H4 (cell line): ENCODE measurements around the gene GNG10. TPM values are rescaled to one million over a fixed set of nuclear protein-coding genes. Genes with fewer than 3 reads are reported as not detected.
A peak's percentile ranks its signal among the peaks of the same experiment; 100 is the strongest.
"Not testable (repeated sequence)": the region's sequence is repeated elsewhere in the genome, so short reads cannot be mapped to it uniquely, and the experiment has no call there.

Experiments used
- DNase-seq: peaks from one replicate; pipeline ENCODE4 v3.0.0-alpha.2; 2015; ENCODE audit warnings: low spot score
- total RNA-seq: library from RNA; depleted of rRNA; stranded (reverse); fragments of >200 nt; shearing (Covaris generic); gene quantifications from 2 replicates; pipeline ENCODE4 v1.2.3, GENCODE V29; 2014; rRNA removed

The GNG10 gene
- 134 and 146 TPM in 2 replicates for total RNA-seq

DNA sequence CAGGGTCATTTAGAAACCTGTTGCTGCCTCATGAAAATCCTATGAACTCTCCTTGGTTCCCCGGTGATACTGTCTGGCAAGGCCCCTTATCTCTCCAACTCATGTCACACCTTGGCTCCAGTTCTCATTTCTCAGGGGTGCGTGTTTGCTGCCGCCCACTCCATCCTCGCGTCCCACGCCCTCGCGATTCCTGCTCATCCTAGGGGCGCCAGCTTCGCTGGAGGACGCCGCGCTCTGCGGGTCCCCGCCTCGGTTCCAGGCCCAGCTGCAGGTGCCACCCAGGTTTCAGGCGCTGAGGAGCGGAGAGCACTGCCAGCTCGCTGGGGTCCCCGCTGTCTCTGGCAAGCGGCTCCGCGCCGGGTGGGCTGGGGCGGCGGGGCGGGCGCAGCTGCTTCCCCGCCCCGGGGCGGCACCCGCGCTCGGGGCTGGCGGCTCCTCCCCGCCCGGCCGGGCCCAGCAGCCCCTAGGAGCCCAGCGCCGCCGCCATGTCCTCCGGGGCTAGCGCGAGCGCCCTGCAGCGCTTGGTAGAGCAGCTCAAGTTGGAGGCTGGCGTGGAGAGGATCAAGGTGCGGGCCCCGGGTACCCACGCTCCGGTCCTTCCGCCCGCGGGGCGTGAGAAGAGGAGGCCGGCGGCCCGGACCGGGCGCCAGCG, at the start of gene GNG10:
TSS of gene GNG10 (plus strand) at position 456 of the 652 bp plus-strand sequence. CDS start at position 486, 30 bp downstream.
- no peak for DNase-seq

DNA sequence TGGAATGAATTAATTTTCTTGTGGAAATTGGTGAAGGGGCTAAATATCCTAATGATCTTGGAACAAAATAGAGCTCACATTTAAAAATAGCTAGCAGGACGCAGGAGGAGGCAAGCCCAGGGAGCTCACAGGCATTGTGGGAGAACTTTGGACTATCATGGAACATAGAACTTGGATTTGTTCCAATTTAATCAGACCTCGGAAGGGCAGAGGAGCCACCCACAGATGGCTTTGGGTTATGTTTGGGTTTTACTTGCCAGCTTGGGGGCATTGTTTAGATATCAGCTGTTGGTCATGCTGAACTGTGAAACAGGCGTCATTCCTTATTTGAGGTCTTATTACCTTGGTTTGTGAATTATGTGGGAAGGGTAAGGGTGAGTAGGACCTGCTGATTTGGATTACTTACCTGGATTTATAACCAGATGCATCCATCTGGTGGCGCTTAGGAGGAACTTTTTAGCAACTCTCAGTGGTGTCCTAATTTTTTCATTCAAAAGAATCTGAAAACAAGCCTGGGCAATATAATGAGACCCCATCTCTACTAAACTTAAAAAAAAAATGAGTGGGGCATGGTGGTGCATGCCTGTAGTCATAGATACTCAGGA, 47.9 kb upstream of the GNG10 start:
- DNase-seq = peak; percentile 61

DNA sequence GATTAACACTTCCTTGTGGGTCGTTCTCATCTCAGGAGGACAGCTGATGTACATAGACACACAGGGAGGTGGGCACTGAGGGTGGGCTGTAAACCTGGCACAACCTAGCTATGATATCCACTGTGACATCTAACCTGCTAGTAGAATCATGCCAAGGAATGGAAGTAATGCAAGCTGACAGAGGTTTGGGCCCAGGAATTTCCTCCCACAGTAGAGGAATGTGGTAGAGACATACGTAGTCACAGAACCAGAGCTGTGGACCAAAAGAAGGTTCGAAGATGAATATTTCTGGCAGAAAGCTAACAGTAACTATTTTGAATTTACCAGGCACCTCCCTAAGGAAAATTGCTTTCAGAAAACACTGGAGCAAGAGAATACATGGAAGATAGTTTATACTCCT, 45.5 kb upstream of the GNG10 start:
- no peak for DNase-seq

DNA sequence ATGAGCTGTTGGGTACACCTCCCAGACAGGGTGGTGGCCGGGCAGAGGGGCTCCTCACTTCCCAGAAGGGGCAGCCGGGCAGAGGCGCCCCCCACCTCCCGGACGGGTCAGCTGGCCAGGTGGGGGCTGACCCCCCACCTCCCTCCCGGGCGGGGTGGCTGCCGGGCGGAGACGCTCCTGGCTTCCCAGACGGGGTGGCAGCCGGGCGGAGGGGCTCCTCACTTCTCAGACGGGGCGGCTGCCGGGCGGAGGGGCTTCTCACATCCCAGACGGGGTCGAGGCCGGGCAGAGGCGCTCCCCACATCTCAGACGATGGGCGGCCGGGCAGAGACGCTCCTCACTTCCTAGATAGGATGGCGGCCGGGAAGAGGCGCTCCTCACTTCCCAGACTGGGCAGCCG, 44.1 kb upstream of the GNG10 start:
- not testable (repeated sequence) for DNase-seq

DNA sequence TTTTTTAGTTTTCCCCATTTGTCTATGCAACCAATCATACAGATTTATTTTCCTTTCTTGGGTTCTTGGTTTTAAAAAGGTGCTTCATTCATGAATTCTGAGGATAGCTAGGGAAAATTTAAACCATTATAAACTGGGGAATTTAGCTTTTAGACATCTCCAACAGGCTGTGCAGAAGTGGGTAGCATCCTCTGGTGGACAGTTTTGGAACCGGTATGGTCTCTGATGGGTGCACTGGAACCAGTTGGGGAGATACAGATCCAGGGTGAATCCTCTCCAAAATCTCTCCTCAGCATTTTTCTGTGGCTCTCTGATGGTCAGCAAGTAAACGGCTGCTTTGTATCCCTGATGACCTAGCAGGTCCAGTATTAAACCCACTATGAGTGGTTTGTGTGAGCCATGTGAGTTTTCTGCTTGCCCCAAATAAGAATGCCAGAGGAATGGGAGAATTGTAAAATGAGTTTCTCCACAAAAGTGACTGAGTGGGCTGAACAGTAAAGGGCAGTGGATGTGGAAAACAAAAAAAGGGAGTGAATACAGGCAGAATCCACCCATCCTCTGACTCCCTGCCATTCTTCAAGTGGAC, 39.4 kb upstream of the GNG10 start:
- DNase-seq = peak; percentile 33

DNA sequence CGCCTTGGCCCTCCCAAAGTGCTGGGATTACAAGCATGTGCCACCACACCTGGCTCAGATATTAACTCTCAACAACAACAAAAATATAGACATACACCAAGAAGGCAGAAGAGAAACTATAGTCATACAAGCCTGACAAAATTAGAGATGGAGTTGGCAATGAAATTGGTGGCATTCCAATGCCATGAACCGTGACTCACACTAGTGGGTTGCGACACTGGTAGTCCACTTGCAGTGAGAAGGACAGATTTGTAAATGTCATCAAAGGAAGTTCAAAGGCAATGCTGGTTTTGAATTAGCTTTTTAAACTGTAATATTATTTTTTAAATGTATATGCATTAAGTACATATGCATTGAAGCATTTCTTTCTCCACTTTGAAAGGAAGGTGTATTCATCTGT, 38.8 kb upstream of the GNG10 start:
- peak; percentile 82 for DNase-seq

DNA sequence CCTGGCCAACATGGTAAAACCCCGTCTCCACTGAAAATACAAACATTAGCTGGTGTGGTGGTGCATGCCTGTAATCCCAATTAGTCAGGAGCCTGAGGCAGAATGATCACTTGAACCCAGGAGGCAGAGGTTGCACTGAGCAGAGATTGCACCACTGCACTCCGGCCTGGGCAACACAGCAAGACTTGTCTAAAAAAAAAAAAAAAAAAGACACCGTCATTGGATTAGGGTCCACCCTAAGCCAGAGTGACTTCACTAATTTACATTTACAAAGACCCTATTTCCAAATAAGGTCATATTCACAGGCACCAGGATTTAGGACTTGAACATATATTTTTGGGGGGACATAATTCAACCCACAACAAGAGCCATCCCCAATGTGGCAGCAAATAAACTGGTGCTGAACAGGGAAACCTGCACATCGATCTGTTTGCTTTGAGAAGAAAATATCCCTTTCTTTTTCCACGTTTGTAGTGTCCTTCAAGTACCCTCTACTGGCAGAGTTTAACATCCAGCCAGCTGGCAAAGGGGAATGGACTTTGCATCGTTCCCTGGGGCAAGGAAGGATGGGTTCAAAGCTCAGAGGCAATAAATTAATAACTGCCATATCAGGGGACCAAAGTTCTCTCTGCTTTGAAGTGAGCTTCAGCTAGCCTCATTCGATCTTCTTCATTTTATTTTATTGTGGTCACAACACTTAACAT, 34.0 kb upstream of the GNG10 start:
- DNase-seq = peak; percentile 26

DNA sequence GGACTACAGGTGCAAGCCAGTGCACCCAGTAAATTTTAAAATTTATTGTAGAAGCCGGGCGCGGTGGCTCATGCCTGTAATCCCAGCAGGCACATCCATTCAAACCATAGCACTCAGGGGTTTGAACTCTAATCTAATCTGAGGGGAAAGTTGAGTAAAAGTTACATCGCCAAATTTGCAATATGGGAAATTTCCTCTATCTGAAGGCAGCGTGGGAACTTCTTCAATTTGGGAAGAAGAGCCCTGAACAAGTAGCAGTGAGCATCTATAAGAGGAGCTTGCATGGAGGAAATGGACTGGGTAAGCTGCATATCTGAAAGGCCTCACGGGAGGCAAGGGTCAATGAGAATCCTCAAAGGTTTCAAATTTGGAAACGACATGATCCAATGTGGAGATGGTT, 33.0 kb upstream of the GNG10 start:
- DNase-seq = no peak

DNA sequence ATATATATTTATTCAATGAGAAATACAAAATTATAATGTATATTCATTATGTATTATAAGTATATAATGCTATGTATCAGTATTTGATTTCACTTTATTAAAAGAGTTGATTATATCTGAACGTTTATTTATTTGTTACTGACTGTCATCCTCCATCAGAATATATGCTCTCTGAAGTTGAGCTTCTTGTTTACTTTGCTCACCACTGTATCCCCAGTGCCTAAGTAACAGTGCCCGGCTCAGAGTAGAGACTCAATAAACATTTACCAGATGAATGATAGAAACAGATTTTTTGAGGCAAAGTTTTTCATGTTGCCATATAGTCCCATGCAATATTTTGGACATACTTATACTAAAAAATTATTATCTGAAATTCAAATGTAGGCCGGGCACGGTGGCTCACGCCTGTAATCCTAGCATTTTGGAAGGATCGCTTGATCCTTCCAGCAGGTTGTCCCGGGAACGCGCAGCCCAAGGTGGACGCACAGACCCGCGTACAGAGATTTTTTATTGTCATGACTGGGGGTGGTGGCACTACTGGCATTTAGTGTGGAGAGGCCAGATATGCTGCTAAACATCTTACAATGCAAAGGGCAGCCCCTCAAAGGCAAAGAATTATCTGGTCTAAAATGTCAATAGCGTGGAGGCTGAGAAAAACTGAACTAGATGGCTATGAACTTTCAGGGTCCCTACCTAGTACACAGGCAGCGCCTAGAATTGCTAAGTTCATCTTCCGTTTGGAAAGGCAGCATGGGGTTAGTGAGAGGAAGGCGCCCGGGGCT, 31.0 kb upstream of the GNG10 start:
- DNase-seq = no peak

DNA sequence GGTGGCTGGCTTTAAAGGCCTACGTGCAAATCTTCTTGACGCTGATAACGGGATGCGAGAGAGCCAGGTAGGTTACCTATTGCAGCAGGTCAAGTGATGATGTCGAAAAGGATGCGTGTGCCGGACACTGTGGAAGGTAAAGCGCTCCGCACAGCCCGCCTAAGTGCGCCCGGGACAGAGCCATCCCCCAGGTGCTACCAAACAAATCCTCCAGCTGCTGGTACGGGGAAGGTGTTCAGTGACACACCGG, 30.5 kb upstream of the GNG10 start:
- DNase-seq = no peak

DNA sequence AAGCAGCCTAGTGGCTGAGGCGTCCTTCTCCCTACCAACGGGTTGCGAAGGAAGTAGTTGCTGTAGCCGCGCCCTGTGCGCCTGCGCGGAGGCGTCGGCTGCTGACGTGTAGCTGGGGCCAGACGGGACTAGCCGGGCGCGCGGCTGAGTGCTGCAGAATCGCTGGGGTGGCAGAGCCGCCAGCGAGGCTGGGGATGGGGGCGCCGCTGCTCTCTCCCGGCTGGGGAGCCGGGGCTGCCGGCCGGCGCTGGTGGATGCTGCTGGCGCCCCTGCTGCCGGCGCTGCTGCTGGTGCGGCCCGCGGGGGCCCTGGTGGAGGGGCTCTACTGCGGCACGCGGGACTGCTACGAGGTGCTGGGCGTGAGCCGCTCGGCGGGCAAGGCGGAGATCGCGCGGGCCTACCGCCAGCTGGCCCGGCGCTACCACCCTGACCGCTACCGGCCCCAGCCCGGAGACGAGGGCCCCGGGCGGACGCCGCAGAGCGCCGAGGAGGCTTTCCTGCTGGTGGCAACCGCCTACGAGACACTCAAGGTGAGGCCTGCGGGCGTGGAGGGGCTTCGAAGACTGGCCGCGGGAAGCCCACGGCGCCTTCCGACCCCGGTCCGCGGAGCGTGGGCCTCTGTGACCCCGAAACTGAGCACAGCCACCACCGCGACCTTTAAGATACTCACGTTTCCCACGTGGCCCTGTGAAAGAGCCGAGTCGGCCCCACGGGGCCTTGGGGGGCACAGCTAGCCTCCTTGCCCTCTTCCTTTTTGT, 30.0 kb upstream of the GNG10 start, which contains the start of gene DNAJC25:
TSS of gene DNAJC25 (plus strand) at position 121 of the 758 bp plus-strand sequence. CDS start at position 195, 74 bp downstream.
- peak; percentile 99 for DNase-seq

DNA sequence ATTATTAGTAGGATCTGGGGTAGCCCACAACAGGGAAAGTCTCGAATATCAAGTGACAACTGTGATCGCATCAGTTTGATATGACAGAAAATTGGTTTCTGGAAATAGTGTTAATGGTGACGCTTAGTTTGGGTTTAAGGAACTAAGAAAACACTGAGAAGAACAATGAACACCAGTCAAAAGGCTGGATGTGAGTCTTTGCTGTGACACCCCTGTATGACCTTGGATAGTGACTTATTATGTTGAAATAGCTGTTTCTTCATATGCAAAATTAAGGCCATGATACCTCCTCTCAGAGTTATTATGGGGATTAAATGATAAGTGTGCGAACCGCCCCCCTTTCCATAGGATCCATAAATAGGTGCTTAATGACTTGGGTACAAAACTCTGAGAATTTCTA, 29.3 kb upstream of the GNG10 start:
- DNase-seq = no peak

DNA sequence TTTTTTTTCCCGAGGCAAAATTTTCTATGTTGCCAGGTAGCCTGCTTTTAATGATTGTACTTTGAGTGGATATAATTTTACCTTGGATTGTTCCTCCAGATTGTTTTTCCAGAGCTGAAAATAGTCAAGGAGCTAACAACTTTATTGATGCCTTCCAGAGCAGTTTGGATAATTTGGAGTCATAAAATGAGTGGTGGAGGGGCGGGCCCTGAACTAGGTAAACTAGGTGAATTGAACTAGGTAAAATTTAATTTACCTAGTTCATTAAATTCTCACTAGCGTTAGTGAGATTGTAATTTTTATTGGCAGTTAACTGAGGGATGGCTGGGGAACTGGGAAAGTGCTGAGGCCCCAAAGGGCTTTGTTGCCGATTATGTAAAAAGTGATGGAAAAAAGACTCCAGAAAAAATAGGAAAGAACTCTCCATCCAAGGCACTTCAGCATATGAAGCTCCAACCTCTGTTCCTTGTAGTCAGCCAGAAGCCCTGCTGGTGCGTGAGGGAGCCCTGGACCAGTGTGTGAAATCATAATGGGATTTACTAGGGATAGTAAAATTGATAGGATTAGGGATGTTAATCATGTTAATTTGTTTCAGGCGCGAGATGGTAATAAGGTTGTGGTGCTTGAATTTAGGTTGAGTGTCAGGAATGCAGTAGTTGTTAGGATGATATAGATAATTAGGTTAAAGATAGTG, 28.6 kb upstream of the GNG10 start:
- DNase-seq = no peak

DNA sequence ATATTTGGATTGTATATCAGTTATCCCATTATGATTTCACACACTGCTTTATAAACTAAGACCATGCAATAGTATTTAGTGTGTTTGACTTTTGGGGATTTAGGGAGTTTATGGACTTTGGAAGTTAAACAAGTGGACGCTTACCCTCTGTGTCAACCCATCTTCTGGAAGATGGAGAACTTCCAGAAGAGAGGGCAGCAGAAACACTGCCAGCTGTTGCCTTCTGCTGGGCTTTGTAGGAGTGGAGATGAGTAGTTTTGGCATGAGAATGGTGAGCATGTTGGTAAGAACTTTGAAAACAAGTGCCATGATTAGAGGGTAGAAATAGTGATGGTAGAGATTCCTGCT, 28.0 kb upstream of the GNG10 start:
- no peak for DNase-seq

DNA sequence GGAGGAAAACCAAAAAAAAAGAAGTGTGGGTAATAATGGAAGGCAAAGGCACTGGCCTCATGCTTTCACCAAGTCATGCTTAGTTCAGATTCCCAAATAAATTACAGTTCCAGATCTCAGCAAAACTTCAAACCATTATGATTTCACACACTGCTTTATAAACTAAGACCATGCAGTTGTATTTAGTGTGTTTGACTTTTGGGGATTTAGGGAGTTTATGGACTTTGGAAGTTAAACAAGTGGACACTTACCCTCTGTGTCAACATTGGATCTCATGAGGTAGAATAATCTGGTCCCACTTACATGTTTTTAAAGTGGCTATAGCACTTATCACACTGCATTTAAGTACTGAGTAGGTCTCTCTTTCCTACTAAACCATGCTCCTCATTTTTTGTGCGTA, 26.5 kb upstream of the GNG10 start:
- no peak for DNase-seq

DNA sequence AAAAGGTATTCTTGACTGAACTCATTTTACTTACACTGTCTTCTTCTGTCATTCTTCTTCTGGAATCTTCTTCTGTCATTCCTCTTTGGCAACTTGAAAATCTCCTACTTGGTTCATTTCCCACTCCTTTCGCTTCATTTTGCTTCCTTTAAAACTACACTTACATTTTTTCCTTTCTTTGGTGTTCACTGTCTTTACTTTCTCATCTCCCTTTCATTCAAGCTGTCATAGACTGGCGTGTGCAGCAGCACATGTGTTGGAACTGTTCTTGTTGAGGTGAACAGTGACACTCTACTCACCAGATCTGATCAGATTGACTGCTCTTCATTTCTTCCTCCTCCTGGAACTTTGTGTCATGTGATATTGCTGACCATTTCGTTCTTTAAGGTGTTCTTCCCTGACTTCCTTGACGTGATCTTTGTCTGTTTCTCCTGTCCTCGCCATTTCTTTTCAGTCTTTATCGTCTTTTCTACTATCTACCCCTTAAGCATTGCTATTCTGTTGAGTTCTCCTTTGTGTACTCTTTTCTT, 23.9 kb upstream of the GNG10 start:
- no peak for DNase-seq

DNA sequence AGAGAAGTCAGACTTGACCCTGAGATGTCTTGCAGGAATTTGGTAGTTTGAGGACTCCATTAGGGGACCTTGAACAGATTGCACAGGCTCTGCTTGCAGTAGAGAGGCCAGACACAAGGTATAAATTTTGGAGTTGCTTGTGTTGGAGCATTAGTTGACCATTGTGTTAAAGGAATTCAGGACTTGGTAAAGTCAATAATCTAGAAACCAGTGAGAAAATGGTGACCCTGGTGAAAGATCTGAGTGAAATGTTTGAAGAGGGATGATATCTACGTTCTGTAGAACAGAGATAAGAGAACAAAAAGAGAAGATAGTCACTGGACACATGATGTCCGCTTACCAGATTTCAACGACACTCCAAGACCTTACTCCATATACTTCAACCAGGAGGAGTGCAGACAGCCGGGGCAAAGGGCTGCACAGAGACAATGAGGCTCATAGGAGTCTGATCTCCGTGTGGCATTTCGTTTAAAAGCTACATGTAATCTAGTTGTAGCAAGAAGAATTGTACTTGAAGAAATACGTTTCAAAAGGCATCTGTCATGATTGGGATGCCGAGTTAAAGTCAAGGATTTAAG, 17.1 kb upstream of the GNG10 start:
- DNase-seq = no peak

DNA sequence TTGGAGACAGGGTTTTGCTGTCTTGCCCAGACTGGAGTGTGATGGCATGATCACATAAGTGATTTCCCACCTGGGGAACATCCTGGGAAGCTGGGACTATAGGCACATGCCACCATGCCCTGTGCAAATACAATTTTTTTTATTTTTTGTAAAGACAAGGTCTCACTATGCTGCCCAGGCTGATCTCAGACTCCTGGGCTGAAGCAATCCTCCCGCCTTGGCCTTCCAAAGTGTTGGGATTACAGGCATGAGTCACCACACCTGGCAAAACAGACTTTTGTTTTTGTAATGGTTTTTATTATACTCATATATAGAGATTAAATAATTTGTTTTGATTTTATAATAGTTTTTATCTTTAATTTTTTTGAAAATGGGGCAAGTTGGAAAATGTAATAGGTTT, 15.6 kb upstream of the GNG10 start:
- DNase-seq = no peak

DNA sequence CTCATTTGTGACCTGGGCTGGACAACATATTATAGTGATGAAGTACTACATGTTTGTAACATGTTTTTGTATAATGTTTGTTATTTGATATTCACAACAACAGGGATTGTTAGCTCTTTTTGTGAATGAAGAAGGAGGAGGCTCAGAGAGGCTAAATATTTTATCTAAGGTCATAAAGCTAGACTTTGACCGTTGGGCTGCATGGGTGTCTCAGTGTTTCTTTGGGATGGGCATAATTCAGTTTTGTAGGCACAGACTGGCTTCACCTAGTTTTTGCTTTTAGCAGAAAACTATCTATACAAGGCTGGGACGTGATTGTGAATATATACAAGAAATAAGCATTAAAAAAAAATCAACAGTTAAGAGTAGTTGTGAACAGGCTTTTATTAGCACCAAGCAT, 15.0 kb upstream of the GNG10 start:
- no peak for DNase-seq

DNA sequence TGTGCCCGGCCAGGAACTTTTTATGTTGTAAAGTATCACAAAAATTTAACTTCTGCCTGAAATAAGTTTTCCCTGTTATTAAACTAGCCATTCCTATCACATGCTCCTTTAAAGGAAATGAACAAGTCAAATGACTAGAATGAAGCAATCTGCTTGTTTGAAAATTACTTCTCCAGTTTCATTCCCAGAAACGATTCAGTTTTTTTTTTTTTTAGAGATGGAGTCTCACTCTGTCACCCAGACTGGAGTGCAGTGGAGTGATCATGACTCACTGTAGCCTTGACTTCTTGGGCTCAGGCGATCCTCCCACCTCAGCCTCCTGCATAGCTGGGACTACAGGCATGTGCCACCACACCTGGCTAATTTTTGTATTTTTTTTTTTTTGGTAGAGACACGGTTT, 13.3 kb upstream of the GNG10 start:
- peak; percentile 26 for DNase-seq
